HS-5 (cell line): ENCODE results near the gene PHC2.

Experiments
- DNase-seq: peaks from one replicate; pipeline ENCODE4 v3.0.0-alpha.2; 2012; ENCODE audit warnings: low read depth

The PHC2 gene

DNA sequence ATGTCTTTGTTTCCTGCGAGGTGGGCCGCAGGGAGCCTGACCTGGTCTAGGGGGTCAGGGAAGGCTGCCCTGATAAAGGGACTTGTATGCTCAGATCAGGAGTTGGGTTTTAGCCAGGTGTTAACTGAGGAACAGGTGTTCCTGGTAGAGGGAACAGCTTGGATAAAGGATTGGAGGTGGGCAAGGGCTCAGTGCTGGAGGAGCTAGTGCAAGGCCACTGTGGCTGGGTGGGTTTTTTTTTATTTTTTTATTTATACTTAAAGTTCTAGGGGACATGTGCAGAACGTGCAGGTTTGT lies 141.1 kb downstream of the PHC2 start:
- DNase-seq, result no peak

DNA sequence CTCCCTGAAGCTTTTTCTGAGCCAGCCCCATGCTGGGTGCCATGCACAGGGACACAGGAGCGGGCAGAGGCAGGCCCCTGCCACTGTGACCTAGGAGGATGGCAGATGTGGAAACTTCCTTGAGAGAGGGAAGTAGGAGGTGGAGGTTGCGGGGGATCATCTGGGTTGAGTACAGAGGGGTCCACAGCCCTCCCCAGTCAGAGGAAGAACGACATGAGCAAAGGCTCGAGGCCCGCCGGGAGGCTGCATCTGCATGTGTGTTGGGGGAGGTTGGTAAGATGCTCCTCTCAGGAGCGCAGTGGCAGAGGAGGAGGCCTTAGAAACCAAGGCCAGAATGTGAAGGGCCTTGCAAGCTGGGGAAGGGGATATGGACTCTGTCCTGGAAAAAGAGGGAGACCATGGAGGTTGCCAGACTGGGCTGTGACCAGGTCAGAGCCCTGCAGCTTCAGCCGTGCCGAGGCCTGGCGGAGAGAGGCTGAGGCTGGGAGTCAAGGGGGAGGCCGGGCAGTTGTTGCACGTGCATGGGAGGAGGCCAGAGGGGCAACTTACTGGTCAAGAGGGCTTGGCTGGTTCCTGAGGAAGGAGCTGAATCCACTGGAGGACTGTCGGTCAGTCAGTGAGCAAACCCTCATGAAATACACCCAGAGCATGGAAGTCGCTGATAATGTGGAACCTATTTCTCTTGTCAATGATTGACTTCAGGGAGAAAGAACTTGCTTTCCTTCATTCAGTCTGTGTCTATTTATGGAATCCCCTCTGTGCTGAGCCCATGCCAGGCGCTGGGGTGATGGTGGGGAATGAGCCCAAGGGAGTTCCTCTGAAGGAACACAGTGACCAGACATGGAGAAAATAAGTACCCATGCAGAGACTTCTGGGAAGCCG lies 141.7 kb downstream of the PHC2 start:
- DNase-seq, result no peak

DNA sequence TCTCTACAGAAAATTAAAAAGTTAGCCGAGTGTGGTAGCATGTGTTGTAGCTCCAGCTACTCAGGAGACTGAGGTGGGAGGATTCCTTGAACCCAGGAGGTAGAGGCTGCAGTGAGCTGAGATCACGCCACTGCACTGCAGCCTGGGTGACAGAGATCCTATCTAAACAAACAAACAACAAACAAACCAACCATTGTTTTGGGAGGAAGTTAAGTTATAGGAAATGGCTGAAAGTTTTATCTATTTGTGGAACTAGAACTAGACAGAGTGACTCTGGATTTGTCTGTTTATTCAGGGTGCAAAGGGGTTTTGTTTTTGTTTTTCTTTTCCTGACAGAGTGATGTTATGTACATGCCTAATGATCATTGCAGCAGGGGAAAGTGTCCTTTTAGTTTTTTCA lies 143.6 kb downstream of the PHC2 start:
- no peak for DNase-seq

DNA sequence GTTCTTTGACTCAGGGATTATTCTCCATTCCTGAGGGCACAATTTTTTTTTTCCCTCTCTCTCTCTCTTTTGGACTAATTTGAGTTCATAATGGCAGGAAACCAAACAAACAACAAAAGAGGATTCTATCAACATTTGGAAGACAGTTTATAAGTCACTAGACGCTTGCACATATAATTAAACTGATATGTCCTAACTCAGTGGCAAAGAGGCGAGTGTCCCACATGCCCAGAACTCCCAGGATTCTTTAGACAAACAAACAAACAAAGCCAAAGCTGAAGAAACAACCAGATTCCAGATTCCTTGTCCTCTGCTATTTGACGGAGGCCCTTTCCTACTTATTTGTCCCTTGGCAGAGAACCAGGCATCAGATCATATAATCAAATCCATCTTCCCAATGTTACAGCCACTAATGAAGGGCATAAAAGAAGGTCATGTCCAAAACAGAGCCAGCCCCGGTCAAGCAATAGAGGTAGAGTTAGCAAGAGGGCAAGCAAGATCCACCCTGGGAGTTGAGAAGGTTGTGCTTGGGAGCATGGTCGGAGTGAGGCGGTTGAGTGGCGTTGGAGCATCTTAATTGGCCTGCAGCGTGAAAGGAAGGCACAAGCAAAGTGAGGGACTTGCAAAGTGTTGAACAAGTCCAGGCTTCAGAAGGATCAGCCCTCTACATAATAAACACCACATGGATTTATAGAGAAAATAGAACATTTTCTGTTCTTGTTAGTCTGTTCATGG lies 144.3 kb downstream of the PHC2 start:
- DNase-seq, result no peak

DNA sequence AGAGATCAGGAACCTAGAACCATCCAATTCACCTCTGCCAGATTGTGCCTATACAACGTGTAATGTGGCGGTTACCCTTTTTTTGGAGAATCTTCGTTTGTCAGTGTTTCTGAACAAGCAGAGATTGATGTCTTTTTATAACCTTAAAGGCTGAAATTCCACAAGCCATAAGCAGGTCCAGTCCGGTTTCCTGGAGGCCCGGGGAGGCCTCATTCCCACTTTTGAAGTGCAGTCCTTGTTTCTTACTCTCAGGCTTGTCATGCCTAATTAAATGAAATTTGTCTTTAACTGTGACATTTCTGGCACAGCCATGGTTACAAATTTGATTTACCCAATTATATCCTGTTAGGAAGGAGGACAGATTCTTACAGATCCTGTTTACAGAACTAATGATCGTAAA lies 146.8 kb downstream of the PHC2 start:
- no peak for DNase-seq

DNA sequence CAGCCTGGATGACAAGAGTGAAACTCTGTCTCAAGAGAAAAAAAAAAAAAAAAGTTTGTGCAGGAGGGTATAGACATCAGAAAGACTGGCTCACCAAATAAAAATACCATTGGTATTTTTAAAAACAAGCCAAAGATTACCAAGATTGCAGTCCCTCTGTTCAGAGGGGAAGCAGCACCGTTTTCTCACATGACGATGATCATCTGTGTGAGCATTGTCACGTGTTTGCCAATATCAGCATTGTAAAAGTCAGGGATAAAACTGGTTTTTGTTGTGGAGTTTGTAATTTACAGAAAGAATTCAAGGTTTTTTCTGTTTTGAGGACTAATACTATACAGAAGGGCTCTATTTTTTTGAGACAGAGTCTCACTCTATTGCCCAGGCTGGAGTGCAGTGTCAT lies 148.1 kb downstream of the PHC2 start:
- no peak for DNase-seq

DNA sequence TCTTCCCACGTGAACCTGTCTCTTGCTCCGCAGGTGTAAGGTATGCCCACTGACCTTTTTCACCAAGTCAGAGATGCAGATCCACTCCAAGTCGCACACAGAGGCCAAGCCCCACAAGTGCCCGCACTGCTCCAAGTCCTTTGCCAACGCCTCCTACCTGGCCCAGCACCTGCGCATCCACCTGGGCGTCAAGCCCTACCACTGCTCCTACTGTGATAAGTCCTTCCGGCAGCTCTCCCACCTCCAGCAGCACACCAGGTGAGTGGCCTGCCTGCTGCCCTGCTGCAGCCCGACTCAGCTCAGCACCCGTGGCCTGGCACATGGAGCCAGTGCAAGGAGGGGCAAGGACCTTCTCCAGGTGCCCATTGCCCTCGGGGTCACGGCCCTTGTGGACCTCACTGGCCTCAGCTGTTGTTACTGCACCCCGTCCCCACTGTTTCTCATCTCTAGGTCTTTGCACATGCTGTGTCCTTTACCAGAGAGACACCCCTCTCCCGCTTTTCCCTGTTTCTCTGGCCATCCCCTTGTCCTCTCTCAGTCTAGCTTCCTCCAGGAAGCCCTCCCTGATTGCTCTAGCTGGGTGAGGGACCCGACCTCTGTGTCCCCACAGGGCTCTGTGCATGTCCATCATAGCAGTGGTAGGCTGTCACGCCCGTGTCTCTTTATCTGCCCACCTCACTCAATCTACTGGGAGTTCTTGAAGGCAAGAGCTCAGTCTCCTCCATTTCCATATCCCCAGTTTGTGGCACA lies 149.2 kb downstream of the PHC2 start:
- DNase-seq, result no peak

DNA sequence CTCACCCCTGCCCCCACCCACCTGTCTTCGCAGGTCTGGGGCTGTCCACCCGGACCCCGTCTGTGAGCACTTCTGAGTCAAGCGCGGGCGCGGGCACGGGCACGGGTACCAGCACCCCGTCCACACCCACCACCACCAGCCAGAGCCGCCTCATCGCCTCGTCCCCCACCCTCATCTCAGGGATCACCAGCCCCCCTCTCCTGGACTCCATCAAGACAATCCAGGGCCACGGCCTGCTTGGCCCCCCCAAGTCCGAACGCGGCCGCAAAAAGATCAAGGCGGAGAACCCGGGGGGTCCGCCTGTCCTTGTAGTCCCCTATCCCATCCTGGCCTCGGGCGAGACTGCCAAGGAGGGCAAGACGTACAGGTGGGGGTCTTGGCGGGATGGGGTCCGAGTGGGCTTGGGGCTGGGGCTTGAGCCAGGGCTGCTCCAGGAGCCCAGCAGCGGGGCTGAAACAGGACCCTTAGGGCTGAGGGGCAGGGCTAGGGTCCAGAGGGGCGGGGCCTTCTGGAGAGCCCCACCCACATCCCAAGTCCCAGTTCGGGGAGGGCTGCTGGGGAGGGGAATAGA lies 150.7 kb downstream of the PHC2 start:
- no peak for DNase-seq

DNA sequence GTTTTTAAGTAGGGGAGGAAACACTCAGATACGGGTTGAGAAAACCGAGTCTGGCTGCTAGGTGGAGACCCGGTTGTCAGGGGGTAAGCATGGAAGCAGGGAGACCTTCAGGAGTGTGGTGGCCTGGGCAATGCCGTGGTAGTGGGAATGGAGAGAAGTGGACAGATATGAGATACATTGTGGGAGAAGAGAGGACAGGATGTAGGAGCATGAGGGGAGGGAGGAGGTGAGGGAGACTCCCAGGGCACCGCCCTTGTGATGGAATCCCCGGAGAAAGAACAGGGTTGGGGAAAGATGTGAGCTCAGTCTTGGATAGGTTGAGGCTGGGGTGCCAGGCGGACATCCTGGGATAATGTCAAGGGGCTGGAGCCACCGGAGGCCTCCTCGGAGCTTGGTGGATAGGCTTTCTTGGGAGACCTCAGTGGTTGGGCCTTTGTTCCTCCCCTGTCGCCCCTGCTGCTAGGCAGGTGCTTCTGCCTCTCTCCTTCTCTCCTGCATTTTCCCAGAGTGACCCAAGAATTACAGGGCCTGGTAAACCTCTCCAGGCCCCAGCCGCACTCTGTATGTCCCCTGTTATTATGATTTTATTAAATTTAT lies 153.3 kb downstream of the PHC2 start:
- DNase-seq, result no peak

DNA sequence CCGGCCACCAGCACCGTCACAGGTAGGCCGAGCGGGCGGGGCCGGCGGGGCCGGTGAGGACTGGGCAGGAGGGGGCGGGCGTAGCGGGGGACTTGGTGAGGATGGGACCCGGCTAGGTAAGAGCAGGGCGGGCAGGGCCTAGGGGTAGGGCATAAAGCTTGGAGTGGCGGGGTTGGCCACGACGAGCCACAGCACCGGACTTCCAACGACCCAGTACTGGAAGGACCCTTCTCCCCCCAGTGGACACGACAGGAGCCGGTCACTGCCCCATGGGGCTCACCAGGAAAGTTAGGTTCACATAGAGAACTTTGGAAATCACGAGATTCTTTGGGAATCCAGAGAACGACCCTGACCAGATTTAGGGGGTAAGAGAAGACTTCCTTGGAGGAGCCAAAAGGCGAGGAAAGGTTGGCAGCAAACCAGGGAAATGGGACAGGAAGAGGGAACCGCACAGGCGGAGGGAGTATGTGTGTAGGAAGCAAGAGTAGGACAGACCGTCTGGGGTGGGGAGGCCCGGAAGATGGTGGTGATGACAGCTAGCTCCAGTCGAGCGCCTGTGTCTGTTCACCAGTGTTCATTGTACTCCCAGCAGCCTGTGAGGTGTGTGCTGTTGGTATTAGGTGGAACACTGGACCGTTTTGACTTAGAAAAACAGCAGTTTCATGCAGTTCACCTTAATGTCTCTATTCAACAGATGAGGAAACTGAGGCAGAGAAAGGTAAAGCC lies 154.2 kb downstream of the PHC2 start:
- no peak for DNase-seq

DNA sequence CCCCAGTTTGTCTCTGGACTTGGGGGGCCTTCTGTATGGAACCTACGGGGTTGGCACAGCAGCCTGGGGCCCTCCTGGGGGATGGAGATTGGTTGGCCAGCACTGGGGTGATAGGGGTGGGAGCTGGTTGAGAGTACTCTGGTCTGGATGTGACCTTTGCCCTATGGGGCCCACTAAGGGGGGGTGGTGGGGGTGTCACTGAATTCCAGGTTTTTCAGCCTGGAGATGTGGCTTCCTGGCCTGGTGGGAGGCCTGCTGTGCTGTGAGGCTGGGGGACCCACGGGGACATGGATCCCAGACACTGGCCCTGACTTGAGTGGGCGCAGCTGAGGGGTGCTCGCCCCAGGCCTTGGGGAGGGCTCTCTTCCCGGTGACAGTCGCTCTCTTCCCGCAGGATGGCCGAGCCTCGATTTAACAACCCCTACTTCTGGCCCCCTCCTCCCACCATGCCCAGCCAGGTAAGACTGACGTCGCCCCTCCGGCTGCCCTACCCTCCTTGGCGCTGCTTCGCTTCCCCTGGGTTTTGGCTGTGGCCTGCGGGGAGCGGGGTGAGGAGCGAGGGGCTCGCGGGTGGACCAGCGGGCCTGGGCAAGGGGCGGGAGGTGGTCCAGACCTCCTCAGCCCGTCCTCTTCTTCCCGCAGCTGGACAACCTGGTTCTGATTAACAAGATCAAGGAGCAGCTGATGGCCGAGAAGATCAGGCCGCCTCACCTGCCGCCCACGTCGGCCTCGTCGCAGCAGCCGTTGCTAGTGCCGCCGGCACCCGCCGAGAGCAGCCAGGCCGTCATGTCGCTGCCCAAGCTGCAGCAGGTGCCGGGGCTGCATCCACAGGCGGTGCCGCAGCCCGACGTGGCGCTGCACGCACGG lies 155.0 kb downstream of the PHC2 start:
- DNase-seq, result no peak

DNA sequence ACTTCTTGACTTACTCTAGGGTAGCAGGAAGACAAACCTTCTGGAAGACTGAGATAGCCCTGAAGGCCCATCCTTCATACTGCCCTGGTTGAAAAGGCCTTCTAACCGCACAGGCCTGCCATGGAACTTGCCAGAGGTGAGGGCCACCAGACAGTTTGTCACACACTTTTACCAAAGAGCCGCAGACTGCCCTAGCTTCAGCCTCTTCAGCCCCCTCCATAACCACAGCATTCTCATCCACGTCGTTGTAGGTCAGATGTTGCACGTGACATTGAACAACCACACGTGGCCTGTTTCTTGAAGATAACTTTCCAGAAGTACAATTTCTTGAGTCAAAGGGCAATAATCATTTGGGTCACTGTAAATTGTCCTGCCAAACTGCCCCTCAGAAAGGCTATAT lies 155.7 kb downstream of the PHC2 start:
- no peak for DNase-seq

DNA sequence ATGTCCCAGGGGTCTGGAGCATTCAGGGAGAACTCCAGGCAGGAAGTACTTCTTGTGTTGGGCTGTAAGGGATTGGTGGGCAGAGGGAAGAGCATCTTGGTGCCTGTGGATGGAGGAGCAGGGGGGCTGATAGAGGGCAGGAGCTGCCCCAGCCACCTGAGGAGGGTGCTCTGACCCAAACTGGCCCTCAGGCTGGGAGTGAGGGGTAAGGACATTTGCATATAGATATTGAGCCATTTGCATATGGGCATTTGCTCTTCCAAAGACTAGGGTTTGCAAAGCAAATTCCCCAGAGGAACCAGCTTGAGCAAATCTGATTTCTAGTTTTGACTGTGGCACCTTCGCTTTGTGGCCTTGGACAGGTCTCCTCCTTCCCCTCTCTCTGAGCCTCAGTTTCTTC lies 156.4 kb downstream of the PHC2 start:
- DNase-seq, result no peak

DNA sequence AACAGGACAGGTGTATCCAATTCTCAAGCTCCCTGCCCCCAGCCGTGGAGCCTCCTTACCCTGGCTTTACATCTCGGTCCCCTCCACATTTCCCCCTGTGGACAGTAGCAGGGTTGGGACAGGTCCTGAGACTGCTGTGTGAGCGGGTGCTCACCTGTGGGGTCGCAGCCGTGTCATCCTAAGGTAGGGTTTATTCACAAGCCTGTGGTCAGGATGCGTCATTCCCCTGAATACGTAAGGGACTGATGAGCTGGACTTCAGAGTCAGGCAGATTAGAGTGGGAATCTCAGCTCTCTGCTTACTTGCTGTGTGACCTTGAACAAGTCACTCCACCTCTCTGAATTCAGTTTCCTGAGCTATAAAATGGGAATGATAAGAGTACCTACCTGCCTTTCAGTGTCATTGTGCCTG lies 156.9 kb downstream of the PHC2 start:
- DNase-seq, result no peak
